GM12874 (cell line): Measurements from ENCODE around the gene LCE1F.

Source experiments
- CTCF ChIP-seq: IDR thresholded peaks from 2 replicates; pipeline ENCODE4 v1.5.1; 2011; ENCODE audit warnings: low read depth, mild to moderate bottlenecking, control low read depth, low read length, moderate library complexity; ENCODE audit not compliant: insufficient read depth

LCE1F gene

GRCh38 chr1:152743371-152744145 is 31.4 kb upstream of the LCE1F start:
- TF ChIP-seq CTCF = no peak

DNA sequence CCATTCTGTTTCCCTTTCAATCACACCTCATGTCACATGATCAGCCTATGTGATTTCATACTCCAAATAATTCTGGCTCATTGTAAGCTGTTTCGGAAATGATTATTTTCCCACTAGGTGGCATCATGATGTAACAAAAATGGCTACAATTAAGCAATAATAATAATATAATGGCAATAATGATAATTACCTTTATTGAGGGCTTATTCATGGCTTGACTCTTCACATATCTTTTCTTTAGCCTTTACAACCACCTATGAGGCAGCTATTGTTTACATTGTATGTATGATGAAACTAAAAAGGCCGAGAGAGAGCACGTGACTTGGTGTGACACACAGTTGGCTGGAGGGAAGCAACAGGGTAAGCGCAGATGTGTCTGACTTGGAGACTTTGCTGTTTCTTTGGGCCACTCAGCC is 29.6 kb upstream of the LCE1F start:
- TF ChIP-seq CTCF = no peak

DNA sequence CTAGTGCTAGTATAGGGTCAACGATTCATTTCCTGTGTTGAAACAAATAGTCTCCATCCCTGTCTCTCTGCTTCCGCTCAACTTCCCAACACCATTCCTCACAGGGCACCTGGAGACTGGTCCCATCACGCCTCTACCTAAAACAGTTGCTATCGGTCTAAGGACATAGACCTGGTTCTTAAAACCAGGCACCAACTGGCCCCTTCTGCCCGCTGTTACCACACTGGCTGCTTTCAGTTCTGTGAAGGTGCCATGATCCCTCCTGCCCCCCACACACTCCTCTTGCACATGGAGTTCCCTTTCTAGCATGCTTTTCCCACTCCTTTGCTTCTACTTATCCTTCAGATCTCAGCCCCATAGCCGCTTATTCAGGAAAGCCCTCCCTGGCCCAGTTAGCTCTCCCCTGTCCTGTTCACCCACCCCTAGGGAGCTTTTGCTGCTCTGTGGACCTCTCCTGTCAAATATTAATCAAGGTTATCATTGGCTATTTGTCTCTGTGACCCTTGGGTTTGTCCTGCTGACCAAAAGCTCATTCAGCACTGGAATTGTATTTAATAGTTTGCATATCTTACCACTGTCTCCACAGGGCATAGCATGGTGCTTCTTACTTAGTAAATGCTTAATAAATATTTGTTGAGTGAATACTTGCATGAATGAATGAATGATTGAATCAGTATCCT is 29.0 kb upstream of the LCE1F start:
- TF ChIP-seq CTCF = no peak

DNA sequence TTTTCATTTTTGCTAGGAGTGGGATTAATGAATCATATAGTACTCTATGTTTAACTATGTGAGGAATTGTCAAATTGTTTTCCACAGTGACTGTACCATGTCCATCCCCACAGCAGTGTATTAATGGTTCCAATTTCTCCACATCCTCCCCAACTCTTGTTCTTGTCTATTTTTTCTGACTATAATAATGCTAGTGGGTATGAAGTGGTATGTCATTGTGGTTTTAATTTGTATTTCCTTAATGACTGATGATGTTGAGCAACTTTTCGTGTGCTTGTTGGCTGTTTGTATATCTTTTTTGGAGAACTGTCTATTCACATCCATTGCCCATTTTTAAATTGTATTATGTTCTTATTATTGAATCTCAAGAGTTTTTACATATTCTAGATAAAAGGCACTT is 27.1 kb upstream of the LCE1F start:
- TF ChIP-seq CTCF = no peak

GRCh38 chr1:152752225-152752624 is 22.7 kb upstream of the LCE1F start:
- TF ChIP-seq CTCF = no peak

- TF ChIP-seq CTCF = no peak
Measured at GRCh38 chr1:152753586-152753985, 21.4 kb upstream of the LCE1F start.

GRCh38 chr1:152756872-152757271 is 18.1 kb upstream of the LCE1F start:
- no peak for TF ChIP-seq CTCF
